Left forelimb (tissue), 1 donor: ENCODE measurements around the gene SESN1.

Experiments
- DNase-seq: peaks from one replicate; pipeline ENCODE4 v3.0.0-alpha.2; 2018; ENCODE audit warnings: low spot score

SESN1 gene

GRCh38 chr6:109060571-109060970 is 34.1 kb downstream of the SESN1 start:
- no peak for DNase-seq

DNA sequence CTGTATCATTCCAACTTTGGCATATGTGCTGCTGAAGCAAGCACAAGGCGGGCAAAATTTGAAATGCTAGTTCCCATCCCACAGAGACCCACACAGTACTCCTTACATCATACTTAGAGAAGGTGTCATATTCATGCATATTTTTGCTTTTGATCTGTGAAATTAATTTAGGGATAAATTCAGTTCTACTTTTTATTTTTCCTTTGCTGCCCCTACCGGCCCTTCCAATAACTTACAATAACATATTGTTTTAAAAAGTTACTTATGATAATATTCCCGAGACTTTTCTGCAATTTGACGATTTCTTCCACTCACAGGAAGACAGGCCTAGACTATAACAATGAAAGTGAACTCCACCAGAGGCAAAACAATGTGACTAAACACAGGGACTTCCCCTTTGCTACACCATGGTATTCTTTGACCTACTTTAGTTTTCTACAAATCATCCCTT is 35.0 kb downstream of the SESN1 start:
- no peak for DNase-seq

DNA sequence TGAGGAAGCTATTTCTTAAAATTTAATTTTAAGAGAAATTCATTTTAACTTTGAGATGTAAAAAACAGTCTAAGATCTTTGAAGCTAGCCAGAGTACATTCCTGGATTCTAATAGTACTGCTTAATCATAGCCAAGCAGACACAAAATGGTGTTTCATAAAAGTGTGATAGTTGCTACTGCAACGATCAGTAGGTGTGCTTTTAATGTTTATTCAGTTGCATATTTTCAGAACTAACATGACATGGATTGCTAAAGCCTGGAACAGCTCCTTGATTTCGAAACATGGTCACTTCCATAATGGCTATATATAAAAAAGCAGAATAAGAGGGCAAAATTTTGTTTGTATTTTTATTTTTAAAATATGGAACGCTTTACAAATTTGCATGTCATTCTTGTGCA is 35.5 kb downstream of the SESN1 start:
- DNase-seq = no peak

GRCh38 chr6:109058620-109059019 is 36.0 kb downstream of the SESN1 start:
- DNase-seq = no peak

DNA sequence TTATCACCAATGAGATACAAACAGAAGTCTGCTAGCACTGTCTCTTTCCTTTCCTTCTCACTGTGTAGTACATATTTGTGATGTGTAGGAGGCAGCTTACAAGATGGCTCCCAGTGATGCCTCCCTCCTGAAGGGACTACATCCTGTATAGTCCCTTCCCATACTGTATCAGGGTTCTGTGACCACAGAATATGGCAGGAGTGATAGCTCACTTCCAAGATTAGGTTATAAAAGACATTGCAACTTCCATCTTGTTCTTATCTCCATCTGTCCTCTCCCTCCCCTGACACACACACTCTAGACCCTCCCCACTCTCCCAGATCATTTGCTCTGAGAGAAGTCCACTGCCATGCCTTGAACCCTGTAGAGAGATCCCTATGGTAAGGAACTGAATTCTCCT is 38.0 kb downstream of the SESN1 start:
- DNase-seq = no peak

DNA sequence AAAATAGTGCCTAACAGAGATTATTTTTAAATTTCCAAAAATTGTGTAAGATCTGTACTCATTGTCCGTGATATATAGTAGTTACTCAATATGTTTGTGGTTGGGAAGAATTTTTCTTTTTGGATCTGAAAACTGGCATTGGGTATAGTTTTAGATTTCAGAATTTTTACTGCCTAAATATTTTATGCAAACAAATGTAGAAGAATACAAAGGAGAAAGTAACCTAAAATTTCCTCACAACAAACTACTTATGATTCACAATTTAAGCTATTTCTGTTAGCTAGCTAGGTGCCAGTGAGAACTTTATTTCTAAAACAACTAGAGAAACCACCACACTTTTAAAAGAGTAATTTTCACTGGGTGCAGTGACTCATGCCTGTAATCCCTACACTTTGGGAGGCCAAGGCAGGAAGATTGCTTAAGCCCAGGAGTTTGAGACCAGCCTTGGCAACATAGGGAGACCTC is 38.8 kb downstream of the SESN1 start:
- DNase-seq = no peak

GRCh38 chr6:109053336-109053735 is 41.3 kb downstream of the SESN1 start:
- no peak for DNase-seq

- no peak for DNase-seq
Measured at GRCh38 chr6:109052852-109053251, 41.8 kb downstream of the SESN1 start.

DNA sequence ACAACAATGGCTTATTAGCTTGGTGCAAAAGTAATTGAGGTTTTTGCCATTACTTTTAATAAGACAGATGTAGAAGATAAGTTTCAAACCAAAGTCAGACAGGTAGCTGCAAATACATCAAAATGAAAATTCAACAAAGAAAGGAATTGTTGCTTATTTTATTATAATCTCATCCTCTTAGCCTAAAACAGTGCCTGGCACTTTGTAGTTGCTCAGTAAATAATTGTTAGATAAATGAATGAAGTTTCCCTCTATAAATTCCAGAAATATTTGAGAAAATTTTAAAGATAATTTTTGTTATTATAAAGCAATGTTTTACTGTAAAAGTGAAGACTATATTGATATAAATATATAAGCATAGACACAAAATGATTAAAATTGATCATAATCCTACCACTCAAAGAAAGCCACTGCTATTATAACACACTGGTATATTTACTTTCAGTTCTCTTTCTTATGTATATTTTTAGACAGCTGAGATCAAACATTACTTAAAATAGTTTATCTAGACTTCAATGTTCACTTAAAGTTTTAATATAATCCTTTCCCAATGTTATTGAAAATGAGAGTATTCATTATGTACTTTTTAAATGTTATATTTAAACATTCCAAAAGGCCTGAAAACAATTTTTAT is 42.5 kb downstream of the SESN1 start:
- DNase-seq = no peak

GRCh38 chr6:109051301-109052017 is 43.2 kb downstream of the SESN1 start:
- no peak for DNase-seq

GRCh38 chr6:109050447-109051102 is 44.1 kb downstream of the SESN1 start:
- DNase-seq = no peak

DNA sequence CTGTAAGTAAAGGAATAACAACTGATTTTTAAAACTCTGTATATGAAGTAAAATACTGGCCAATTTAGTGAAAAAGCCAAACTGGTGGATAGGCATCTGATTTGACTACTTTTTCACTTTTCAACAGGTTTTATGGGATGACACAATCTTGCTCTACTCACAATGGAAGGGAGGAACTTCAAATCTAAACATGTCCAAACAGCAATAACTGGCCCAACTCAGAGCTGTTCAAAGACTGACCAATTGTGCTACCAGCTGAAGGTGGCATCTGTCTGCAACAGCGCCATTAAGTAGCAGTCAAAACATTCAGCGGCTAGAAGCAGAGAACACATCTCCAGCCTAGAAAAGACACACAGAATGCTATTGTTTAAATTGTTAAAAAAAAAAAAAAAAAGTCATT is 44.6 kb downstream of the SESN1 start:
- DNase-seq = no peak

DNA sequence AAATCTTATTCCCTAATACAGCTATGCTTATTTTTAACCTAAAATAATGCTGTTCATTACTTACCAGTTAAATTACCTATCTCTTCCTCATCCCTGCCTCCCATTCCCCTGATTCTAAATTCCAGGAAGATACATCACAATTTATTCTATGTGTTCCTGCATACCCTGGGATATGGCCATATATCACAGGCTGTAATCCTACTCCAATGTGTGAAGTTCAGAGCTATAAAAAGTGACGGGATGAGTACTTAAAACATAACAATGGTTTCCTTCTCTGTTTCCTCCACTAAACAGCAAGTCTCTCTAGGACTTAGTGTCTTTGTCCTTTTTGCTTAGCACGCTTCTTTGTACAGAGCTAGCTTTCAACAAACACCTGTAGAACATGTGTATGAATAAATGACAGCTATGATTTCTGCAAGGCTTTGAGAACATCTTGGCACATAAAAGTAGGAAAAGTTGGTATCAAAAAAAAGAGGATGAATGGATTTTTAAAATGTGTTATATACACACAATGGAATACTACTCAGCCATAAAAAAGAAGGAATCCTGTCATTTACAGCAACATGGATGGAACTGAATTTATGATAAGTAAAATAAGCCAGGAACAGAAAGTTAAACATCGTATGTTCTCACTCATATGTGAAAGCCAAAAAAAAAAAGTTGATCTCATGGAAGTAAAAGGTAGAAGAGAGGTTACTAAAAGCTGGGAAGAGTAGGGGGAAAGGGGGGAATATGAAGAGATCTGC is 45.8 kb downstream of the SESN1 start:
- no peak for DNase-seq

GRCh38 chr6:109048176-109048575 is 46.5 kb downstream of the SESN1 start:
- DNase-seq = no peak

DNA sequence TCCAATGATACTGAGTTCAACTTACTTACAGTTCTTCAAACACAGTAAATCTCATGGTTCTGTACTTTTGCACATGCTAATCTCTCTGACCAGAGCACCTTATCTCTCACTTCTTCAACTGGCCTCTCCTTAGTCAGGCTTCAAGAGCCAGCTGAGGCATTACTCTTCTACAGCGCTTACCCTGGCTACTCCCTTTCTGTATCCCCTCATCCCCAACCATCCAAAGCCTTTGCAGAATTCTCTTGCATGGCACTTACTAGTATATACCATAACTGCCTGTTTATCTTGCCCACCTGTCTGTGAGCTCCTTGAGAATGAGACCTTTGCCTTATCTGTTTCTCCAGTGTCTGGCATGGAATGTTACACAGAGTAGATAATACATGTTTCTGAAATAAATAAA is 49.2 kb downstream of the SESN1 start:
- DNase-seq = no peak

GRCh38 chr6:109039795-109040194 is 54.9 kb downstream of the SESN1 start:
- no peak for DNase-seq

- DNase-seq = no peak
Measured at GRCh38 chr6:109038837-109039398, 55.7 kb downstream of the SESN1 start.

GRCh38 chr6:109036574-109037294 is 57.9 kb downstream of the SESN1 start:
- DNase-seq = no peak

- no peak for DNase-seq
Measured at GRCh38 chr6:109034526-109034925, 60.1 kb downstream of the SESN1 start.

DNA sequence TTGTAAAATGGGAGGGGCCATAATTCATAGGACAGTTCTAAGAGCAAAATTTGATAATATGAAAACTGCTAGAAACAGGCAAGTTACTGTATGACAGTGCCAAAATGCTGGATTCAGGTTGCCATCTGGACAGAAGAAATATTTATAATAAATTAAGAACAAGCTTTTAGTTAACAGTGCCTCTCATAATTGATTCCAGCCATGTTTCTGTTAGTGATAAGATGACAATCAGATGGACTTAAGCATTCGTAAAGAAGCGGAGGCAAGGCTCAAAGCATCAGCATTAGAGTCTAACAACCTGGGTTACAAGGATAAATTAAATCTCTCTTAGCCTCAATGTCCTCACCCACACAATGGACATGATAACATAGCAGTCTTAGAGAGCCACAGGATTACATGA is 61.0 kb downstream of the SESN1 start:
- DNase-seq = no peak

GRCh38 chr6:109031416-109031815 is 63.2 kb downstream of the SESN1 start:
- DNase-seq = no peak
